ENCODE results near the gene ATPAF2. TPM values are rescaled to one million over a fixed set of nuclear protein-coding genes. Genes with fewer than 3 reads are reported as not detected.
A peak's percentile ranks its signal among the peaks of the same experiment; 100 is the strongest.

The ATPAF2 gene
- total RNA-seq, 1 donor from 2014 or later, result 15.6 TPM

DNA sequence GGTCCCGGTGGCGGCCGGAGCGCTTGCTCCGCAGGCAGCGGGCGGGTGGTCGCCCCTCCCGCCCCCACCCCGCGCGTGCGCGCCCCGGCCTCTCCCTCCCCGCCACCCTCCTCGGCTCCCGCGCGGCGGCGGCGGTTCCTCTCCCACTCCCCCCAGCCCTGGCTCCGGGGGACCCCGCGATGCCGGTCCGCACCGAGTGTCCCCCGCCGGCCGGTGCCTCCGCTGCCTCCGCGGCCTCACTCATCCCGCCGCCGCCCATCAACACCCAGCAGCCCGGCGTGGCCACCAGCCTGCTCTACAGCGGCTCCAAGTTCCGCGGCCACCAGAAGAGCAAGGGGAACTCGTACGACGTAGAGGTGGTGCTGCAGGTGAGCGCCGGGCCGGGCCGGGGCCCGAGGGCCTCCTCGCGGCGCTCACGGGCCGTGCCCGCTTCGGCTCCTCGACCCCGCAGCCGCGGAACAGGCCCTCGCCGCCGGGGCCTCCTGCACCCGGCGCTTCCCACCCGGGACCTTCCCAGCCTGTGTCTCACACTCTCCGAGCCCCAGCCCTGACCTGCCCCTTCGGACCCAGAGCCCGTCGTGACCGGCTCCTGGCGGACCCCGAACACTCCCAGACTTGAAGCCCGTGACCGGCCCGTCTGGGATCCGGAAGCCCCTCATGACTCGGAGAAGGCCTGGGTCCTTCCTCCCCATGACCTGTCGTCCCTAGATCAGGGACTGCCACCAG is 730 bp upstream of the ATPAF2 start:
- no peak for DNase-seq

DNA sequence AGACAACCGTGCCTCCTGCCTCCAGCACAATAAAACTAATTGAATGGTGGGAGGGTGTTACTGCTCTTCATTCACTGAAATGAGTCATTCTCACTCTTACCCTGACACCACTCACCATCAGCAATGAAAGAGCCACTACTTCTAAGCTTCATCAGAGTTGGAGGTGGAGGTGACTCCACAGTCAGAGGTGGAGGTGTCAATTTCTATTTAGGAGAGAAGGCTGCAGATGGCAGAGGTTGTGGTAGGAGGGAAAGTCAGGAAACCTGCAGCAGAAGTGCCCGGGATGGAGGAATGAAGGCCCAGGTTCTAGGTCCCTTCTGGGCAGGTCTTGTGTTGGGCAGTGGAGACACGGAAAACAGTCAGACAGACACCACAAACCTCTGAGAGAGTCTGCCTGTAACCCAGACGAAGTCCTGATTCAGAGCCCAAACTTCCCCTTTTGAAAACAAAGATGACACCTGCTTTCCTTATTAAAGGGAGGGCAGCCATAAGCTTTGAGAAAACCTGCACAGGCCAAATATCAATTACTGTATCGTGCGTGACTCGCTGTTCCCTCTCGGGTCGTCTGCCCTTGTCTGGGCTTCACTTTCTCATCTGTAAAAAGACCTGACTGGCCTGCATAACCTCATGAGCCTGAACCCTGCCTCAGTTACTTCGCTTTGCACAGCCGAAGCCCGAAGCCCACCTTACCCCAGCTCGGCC is 668 bp downstream of the ATPAF2 start:
- DNase-seq, result no peak

DNA sequence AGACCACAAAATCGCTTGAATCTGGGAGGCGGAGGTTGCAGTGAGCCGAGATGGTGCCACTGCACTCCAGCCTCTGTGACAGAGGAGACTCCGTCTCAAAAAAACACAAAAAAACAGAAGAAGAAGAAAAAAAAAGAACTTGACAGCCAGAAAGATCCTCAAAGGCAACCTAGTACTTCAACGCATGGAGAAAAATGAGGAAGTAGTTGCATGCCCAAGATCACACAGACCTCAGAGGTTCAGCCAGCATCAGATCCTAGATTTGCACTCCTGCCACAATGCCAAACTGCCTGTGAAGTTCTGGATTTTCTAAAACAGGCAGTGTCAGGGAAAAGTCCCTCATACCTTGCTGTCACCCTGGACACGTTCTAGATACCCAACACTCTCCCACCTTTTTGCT is 1.5 kb downstream of the ATPAF2 start:
- DNase-seq, result no peak

DNA sequence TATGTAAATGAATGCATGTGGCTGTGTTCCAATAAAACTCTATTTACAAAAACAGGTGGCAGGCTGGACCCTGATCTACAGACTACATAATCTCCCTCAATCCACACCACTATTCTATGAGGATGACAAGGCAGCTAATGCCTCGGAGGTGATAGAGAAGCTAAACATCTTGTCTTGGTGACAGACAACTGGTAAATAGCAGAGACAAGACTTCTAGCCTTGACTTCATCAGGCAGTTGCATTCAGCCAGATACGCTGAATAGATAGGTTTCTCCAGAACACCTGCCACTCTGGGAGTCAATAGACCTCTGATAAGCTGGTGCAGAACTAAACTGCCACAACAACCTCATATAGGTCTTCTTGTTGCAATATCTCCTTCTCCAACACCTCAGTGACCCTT is 3.3 kb downstream of the ATPAF2 start:
- no peak for DNase-seq

DNA sequence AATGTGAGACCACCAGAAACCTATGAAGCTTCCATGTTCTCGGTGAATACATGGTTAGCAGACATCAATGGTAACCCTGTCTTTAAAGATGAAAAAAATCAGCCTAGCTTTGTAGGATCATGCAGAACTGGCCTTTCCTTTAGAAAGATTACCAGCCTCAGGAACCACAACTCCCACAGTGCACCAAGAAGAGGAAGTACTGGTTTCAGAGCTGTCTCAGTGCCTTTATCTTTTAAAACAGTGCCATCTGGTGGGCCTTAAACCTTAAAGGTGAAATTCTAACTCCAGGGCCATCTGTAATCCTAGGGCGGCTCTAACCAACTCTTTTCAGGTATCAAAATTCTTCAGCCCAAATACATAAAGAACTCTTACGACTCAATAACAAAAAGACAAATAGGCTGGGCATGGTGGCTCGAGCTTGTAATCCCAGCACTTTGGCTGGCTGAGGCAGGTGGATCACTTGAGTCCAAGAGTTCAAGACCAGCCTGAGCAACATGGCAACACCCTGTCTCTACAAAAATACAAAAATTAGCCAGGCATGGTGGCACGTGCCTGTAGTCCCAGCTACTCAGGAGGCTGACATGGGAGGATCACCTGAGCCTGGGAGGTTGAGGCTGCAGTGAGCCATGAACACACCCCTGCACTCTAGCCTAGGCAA is 5.4 kb downstream of the ATPAF2 start:
- DNase-seq, result peak; percentile 93

DNA sequence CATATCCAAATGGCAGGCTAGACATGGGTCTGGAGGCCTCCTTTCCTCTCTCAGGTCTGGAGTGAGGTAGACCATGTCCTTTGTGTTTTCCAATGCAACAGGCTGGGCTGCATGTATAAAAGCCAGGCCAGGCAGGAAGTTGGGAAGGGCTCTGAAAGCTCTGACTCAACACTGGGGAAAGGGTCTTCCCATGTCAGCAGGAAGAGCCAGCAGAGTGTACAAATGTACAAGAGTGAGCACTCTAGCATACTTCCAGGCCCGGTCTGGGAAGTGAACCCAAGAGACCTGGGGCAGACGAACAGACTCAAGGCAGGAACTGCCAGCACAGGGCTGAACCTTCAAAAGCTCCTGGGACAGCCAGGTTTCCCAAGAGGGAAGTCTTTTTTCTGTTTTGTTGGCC is 7.0 kb downstream of the ATPAF2 start:
- DNase-seq, result no peak

DNA sequence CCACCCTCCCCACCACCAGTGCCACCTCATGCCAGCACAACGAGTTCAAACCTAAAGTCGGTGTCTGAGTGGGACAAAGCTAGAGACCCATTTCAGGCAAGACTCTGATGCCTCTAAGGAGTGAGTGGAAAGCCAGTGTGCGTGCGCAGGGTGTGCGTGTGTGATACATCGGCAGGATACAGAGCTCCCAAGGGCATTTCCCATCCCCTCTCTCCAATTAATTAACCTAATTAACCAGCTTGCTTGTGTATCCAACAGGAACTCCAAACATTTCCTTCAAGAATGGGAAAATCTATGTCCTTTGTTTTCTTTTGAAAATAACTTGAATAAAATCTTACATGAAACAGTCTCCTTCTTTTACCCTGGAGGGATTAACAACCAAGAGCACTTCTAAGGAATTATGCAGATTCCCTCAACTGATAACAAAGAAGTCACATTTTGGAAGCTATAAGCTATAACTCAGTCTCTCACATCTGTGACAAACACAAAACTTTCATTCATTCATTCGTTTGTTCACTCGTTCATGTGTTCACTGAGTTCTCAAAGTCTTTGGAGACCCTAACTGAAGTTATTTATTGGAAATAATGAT is 9.9 kb downstream of the ATPAF2 start:
- no peak for DNase-seq

DNA sequence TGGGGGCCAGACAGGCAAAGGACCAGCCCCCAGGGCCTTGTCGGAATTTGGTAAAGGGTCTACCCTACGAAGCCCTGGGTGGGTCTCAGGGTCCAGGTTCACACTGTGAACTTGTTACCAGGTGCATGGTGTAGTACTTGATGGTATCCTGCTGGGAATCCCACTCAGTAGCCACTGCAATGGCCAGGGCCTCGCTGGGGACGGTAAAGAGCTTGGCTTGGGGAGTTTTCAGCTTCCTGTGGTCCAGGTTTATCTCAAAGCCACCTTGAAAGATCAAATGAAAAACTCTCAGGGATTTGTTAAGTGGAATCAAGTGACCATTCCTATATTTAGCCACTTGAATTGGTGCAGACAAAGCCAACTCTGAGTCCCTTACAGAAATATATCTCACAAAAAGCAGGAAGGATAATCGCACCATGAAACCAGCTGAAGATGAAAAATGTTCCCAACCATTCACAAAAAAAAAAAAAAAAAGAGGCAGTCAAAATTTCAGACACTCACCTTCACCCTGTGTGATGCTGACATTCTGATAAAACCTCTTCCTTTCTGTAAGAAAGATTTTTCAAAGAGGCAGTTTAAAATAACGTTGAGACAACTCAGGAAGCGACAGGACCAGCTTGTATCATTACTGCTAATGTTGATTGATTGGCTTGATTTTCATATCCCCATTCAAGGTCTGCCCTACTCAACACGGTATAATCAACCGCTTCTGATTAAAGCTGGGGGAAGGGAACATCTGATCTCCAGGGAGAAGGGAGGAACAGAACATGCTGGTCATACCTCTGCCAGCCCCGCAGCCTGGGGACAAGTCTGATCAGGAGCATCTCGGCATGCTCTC is 10.6 kb downstream of the ATPAF2 start:
- DNase-seq, result no peak

DNA sequence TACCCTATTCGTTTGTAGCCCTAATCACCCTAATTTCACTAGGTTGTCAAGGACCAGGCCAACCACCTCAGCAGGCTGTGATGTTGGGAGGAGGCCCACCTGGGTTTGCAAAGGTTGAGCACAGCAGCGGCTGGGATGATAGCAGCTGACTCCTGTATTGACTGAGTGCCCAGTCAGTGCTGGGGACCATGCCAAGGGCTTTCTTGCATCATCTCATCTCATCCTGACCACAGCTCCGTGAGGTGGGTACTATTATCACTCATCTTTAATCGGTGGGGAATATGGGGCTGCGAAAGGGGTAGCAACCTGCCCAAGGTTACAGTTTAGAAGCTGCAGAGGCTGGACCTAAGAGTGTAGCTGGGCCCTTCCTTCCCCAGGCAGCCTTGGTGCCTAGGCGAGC is 11.7 kb downstream of the ATPAF2 start:
- no peak for DNase-seq

DNA sequence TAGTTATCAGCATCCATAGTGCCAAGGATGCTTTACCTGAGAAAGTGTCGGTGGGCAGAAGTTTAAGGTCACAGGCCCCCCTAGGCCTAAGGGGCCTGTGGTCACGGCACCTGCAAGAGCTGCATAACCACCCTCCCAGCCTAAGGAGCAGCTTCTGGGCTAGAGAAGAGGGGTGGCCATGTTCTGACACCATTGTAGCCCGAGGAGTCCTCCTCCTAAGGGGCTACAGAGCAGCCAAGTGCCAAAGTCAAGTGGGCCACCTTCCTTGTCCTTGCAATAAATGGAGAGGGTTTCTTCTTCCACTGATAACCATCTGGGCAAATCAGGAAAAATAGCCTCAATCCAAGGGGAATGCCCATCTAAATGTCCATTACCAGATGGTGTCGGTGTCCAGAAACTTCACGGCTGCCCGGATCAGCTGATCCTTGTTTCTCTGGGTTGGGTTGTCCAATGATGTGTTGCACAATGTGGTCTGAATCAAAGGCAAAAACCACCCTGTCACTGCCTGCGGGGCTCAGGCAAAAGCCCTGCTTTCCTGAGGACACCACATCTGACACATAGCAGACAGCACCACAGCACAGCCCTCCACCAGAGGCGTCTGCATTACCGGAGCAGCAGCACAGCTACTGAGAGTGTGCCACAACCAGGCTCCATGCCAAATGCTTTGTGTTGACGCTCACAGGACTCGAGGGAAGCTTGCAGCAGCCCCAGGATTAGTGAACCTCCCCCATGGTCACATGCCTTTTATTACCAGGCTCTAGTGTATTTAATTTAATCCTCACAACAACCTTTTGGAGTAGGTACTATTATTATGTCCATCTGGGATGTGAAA is 12.8 kb downstream of the ATPAF2 start:
- DNase-seq, result no peak

DNA sequence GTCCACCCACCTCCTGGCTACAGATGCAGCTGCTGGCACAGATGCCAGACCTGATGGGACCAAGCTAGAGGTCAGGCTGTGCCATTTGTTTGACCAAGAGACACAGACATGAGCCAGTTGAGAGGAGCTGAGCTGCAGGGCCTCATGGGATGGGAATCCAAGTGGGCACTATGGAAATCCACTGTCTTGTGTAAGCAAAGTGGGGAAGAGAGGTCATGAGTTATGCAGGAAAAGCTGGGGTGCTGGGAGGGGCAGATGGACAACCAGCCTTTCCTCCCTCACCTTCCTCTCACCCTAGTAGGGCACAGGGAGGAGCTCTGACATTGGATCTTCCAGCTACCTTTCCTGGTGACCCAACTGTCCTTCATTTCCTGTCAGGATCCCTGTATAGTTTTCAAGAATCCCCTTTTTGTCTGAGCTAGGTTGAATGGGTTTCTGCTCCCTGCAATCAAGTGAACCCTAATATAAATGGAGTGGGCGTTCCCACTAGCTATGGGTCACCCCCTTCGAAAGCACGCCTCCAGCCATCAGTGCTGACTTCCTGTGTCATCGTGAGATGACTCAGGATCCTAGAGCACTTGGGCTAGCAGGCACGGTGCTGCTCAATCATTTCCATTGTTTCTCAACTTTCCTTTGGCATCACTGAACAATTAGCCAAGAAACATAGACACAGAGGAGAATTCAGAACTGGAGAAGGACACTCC is 13.6 kb downstream of the ATPAF2 start:
- DNase-seq, result no peak

DNA sequence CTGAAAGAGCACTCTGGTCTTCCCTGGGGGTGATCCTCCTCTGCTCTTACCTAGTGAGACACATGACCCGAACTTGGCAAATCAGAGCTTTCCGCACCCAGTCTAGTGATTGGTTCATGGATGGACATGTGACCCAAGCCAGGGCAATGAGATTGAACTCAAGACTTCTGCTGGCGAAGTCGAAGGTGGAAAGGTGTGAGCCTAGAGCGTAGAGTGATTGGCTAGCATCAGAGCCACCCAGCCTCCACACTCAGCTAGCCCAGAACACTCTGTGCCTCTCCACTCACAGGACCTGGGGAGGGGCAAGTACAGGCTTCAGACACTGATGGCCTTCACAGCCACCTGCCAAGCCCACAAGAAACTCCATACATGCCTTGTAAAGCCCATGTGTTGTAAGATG is 17.6 kb downstream of the ATPAF2 start:
- no peak for DNase-seq

DNA sequence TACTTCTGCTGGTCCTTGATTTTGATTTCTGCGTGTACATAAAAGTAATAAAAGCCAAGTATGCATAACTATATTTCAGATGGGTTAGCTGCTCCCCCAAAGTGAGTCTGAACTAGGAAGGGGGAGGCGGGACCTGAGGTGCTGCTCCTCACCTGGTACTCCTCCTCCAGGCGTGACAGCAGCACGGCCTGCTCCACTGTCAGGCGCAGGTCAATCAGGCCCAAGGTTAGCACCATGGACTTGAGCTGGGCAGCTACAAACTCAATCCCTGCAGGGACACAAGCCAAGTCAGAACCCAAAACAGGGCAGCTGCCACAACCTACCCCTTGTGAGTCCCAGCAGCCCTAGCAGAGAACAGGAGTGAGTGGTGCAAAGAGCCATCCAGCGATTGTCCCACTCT is 18.0 kb downstream of the ATPAF2 start:
- no peak for DNase-seq

DNA sequence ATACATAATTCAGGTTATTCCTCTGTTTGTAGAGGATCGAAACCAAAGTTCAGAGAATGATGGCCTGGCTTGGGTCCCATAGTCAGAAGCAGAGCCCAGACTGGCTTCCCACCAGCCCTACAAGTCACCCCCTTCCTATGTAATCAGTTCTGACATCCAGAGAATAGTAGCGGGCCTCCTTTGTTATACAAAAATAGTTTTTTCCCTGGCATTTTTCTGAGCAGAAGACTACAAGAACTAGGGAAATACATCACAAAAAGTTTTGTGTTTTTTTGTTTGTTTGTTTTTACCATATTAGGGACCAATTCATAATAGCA is 19.2 kb downstream of the ATPAF2 start:
- no peak for DNase-seq

DNA sequence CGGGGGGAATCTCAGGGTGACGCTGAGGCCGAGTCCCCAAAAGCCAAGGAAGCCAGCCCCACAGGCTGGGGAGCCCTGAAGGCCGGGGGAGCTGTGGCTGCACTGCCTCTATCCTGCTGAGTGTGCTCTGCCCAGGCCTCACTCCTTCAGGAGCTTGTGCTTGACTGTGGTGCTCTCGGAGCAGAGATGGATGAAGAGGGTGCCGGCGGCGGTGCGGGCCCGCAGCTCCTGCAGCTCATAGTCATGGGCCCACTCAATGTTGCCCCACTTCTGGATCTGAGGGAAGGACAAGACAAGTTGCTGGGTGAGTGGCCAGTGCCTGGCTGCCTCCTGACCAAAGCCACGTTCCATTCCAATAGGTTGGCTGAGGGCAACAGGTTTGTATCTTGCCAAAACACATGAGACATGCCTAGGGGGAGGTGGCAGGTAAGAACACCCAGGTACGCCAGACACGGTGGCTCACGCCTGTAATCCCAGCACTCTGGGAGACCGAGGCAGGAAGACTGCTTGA is 20.5 kb downstream of the ATPAF2 start:
- no peak for DNase-seq

DNA sequence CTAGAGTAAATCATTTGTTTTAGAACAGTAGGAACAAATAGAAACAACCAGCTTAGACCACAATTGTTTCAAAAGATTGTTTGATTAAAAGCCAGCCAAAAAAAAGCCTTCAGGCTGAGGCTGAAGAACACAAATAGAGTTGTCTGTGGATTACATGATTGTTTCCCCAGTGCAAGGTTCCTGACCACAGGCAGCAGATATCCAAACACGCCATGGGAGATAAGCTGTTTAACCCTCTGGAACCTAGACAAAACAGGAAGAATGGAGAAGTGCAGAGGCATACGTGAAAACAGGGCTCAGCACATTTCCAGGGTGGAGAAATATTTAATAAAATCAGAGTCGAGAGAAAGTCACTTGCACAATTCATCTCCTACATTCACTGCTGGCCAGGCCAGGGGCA is 21.0 kb downstream of the ATPAF2 start:
- DNase-seq, result no peak

DNA sequence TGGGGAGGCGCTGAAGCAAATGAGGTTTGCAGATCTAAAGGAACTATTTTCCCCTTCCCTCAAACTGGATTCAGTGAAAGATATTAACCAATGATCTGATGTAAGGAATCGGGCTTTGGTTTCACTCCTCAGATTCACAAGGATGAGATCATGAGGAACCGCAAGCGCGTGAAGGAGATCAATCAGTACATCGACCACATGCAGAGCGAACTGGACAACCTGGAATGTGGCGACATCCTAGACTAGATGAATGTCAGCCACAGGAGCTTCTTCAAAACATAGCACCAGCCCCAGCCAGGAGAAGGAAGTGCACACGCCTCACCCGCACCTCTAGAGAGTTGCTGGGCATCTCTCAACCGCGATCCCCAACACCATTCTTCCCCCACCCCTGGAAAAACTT is 22.5 kb downstream of the ATPAF2 start:
- no peak for DNase-seq

DNA sequence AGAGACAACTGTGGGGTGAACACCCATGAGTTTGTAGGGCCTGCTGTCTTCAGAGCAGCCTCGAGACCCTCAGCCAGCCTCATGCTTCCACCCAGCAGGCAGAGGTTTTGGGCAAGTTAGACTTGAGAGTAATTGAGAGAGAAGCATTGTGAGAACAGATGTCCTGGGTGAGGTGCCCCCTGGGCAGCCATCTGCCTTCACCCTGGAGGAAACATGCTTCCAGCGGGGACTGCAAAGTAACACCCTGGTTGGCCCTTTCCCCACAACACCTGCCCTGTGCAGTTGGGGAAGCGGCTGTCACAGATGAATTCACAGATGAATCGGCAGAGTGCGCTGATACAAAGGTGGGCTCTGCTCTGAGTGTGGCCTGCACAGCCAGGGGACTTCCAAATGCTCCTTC is 23.4 kb downstream of the ATPAF2 start:
- no peak for DNase-seq

DNA sequence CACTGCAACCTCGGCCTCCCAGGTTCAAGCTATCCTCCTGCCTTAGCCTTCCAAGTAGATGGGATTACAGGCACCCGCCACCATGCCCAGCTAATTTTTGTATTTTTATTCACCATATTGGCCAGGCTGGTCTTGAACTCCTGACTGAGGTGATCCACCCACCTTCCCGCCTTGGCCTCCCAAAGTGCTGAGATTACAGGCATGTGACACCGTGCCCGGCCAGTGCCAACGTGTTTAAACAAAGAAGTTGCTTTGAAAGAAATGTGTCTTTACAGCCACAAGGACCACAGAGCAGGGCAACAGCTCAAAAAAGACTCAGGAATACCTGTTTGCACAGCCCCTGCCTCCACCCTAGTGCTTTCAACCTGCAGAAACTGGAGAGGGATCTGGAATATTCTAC is 25.0 kb downstream of the ATPAF2 start:
- no peak for DNase-seq

DNA sequence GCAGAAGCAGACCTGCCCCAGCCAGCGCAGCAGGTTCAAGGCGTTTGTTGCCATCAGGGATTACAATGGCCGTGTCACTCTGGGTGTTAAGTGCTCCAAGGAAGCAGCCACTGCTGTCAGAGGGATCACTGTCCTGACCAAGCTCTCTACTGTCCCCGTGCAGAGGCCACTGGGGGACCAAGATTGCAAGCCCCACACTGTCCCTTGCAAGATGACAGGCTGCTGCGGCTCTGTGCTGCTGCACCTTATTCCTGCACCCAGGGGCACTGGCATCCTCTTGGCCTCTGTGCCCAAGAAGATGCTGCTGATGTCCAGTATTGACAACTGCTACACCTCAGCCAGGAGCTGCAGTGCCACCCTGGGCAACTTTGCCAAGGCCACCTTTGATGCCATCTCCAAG is 27.7 kb downstream of the ATPAF2 start:
- DNase-seq, result no peak

Measured in tongue (tissue), 2 donors.